Activated CD8-positive, alpha-beta memory T cell treated with anti-CD3 and anti-CD28 coated beads, Interleukin-2, amount 10 ng/mL, durations not matched to agents 7 days and 5 days (primary cell): ENCODE results near the gene EPHB1. TPM values are rescaled to one million over a fixed set of nuclear protein-coding genes. Genes with fewer than 3 reads are reported as not detected.
"Not testable (repeated sequence)": the region's sequence is repeated elsewhere in the genome, so short reads cannot be mapped to it uniquely, and the experiment has no call there.

Experiments
- ATAC-seq: fragments of 150-1000 bp; cut with Tn5 transposase; one replicate; pipeline ENCODE4 v1.10.0; 2021; ENCODE audit warnings: moderate library complexity
- CTCF ChIA-PET: fragments of 350-600 bp; sonication (Branson Sonifier 250); formaldehyde crosslinking; loops from one replicate; lab custom pipeline; 2021; ENCODE audit warnings: antibody characterized with exemption; lab: Charles Lee
- DNase-seq: peaks from one replicate; pipeline ENCODE4 v3.0.0-alpha.2; 2020
- H3K27ac Mint-ChIP-seq: one replicate; pipeline ENCODE4 v1.8.0; 2021; ENCODE audit warnings: mild to moderate bottlenecking, mixed read lengths
- H3K27me3 Mint-ChIP-seq: one replicate; pipeline ENCODE4 v1.8.0; 2021; ENCODE audit warnings: mixed read lengths
- H3K36me3 Mint-ChIP-seq: one replicate; pipeline ENCODE4 v1.8.0; 2021; ENCODE audit warnings: mild to moderate bottlenecking, mixed read lengths
- H3K4me1 Mint-ChIP-seq: one replicate; pipeline ENCODE4 v1.8.0; 2021; ENCODE audit warnings: mixed read lengths
- H3K4me3 Mint-ChIP-seq: one replicate; pipeline ENCODE4 v1.8.0; 2021; ENCODE audit warnings: mild to moderate bottlenecking, moderate library complexity, mixed read lengths
- H3K9me3 Mint-ChIP-seq: one replicate; pipeline ENCODE4 v1.8.0; 2022; ENCODE audit warnings: low read depth, mixed read lengths
- total RNA-seq, 2 experiments: library from RNA; stranded (reverse); gene quantifications; one replicate each; pipeline ENCODE4 v1.2.3, GENCODE V29; 2021

EPHB1 gene
- total RNA-seq, 2 experiments from 2014 or later: 0.35 to 2.2 TPM

DNA sequence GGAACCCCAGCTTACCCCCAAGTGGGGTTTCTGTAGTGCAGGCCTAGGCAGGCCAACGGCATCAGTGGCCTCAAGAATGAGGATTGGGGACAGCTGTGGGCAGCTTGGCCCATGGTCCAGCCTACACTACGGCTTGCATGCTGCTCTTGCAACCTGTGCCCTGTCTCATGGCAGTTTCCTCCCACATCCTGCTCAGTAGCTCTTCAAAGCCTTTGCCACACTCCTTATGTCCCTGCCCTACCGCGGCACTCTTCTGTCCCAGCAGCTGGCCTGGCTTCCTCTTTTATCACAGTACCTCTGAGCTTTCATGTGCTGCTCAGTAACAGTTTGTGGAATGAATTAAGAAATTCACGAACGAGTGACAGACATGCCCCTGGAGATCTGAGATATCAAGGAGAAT, 431.0 kb downstream of the EPHB1 start:
- DNase-seq: no peak
- CTCF ChIA-PET: no interaction called here
- H3K36me3 Mint-ChIP-seq: no peaks in the 10 kb centered on the region
- H3K27ac Mint-ChIP-seq: no peak overlapping the region
- peaks cover 1% of the 10 kb centered on the region for H3K4me1 Mint-ChIP-seq
- peaks cover 2% of the 10 kb centered on the region for H3K9me3 Mint-ChIP-seq
- no peak overlapping the region for H3K4me3 Mint-ChIP-seq
- H3K27me3 Mint-ChIP-seq: no peaks in the 10 kb centered on the region
- no peak for ATAC-seq

DNA sequence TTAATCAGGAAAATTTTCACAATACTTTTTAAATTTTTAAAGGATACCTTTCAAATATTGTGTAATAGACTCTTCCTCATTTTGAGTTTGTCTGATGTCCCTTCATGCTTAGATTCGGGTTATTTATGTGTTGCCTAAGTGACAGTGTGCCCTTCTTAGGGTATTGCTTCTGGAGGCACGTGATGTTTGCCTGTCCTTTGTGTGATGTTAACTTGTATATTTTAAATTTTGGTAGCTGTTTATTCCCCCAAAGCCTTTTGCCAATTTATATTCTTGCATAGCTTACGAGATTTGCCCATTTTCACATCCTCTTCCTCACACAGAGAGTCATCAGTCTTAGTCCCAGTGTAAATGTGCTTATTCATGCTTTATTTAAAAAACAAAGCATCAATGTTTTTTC, 433.1 kb downstream of the EPHB1 start:
- no peak overlapping the region for H3K4me3 Mint-ChIP-seq
- H3K27ac Mint-ChIP-seq: no peak overlapping the region
- H3K9me3 Mint-ChIP-seq: peaks cover 4% of the 10 kb centered on the region

DNA sequence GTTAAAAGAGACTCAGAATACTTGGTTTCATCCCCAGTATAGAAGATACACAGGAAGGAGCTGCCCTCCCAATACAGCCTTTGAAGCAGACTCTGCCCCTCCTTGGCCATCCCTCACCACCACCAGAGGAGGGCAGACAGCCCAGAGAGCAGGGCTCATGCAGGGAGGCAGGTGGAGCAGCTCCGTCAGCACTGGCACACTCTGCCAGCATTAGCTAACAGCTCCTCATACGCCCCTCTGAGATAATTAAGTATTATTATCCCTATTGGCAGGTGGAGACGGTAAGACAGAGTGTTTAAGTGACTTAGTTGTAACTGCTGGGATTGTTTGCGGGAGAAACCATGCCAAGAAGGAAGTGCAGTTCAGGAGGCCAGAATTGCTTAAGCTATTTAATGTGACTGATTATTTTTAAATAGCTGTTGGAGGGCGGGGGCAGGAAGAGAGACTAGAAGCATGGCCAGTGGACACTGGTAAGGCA, 434.0 kb downstream of the EPHB1 start:
- DNase-seq (peak; percentile 11), ATAC-seq (no peak)
- no peak overlapping the region for H3K4me3 Mint-ChIP-seq
- no peaks in the 10 kb centered on the region for H3K27me3 Mint-ChIP-seq
- CTCF ChIA-PET: no interaction called here
- peaks cover 1% of the 10 kb centered on the region for H3K4me1 Mint-ChIP-seq
- H3K9me3 Mint-ChIP-seq: peaks cover 4% of the 10 kb centered on the region
- H3K27ac Mint-ChIP-seq: no peak overlapping the region
- no peaks in the 10 kb centered on the region for H3K36me3 Mint-ChIP-seq

More for the DNA sequence above, 433.1 kb downstream of the EPHB1 start:
- ATAC-seq: no peak
- no peaks in the 10 kb centered on the region for H3K36me3 Mint-ChIP-seq
- peaks cover 1% of the 10 kb centered on the region for H3K4me1 Mint-ChIP-seq
- CTCF ChIA-PET: no interaction called here
- H3K27me3 Mint-ChIP-seq: no peaks in the 10 kb centered on the region
- no peak for DNase-seq

DNA sequence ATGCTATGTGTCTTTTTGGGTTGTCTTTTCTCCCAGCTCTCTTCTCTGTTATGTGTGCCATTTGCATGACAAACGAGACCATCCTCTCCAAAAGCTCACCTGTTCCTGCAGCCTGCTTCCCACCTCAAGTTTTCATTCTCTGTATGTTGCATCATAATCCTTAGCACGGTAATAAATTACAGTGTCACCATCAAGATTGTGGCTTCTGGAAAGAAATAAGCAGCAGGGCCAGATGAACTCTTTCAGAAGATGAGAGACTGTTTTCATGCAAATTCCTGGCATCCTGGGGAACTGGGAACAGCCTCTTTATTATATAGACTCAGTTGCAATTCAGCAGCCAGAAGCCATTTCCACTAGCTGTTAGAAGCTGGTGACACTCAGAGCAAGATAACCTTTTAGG, 436.7 kb downstream of the EPHB1 start:
- Mint-ChIP-seq H3K27ac (no peak overlapping the region), H3K4me3 (no peak overlapping the region), H3K27me3 (no peaks in the 10 kb centered on the region), H3K36me3 (no peaks in the 10 kb centered on the region), H3K9me3 (peaks cover 2% of the 10 kb centered on the region), H3K4me1 (no peaks in the 10 kb centered on the region)
- CTCF ChIA-PET: no interaction called here
- DNase-seq: no peak
- ATAC-seq: no peak

DNA sequence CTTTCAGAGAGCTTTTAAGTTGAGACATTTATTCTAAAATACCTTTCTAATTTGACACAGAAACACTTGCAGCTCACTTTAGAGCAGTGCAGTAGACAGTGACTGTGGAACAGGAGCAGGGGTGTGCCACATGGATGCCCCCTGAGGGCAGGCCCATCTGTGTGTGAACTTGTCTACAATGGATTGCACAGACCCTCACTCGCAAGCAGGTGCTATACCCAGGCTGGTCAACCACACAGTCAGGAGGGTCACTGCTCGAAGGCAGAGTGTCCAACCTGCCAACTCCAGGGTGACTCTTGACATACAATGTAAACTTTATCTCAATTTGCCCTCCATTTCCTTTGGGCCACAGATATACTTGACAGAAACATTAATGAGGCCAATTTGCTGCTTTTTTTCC, 437.2 kb downstream of the EPHB1 start:
- Mint-ChIP-seq H3K27ac (no peak overlapping the region), H3K9me3 (peaks cover 2% of the 10 kb centered on the region), H3K27me3 (no peaks in the 10 kb centered on the region), H3K36me3 (no peaks in the 10 kb centered on the region), H3K4me3 (no peak overlapping the region), H3K4me1 (no peaks in the 10 kb centered on the region)
- CTCF ChIA-PET: no interaction called here
- no peak for ATAC-seq
- DNase-seq: peak; percentile 15

DNA sequence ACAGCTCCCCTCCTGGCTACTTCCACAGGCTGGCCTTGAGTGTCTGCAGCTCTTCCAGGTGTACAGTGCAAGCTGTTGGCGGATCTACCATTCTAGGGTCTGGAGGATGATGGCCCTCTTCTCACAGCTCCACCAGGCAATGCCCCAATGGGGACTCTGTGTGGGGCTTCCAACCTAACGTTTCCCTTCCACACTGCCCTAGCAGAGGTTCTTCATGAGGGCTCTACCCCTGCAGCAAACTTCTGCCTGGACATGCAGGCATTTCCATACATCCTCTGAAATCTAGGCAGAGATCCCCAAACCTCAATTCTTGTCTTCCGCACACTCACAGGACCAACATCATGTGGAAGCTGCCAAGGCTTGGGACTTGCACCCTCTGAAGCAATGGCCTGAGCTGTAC, 438.4 kb downstream of the EPHB1 start:
- H3K9me3 Mint-ChIP-seq, H3K4me3 Mint-ChIP-seq, H3K27ac Mint-ChIP-seq, ATAC-seq, H3K36me3 Mint-ChIP-seq, CTCF ChIA-PET, H3K4me1 Mint-ChIP-seq, H3K27me3 Mint-ChIP-seq: not testable (repeated sequence)
- DNase-seq: peak; percentile 14

DNA sequence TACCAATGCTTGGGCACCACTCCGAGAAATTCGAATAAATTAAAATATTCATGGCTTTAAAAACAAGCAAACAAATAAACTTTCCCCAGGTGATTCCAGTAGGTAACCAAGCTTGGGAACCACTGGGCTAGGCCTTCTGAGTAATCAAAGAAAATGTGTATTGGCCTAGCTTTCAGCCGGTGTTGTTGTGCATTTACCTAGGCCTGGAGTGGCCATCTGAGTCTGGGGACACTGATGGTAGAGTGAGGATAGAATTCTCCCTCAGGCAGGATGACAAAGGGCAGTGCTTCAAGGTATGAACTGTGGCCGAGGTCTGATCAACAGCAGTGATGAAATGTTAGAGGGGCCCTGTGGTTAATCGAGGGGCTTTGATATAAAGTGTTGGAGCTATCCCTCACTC, 440.5 kb downstream of the EPHB1 start:
- no peaks in the 10 kb centered on the region for H3K27me3 Mint-ChIP-seq
- H3K36me3 Mint-ChIP-seq: no peaks in the 10 kb centered on the region
- ATAC-seq (no peak), DNase-seq (no peak)
- no peaks in the 10 kb centered on the region for H3K4me1 Mint-ChIP-seq
- CTCF ChIA-PET: no interaction called here
- peaks cover 2% of the 10 kb centered on the region for H3K9me3 Mint-ChIP-seq
- no peak overlapping the region for H3K4me3 Mint-ChIP-seq
- H3K27ac Mint-ChIP-seq: no peak overlapping the region

DNA sequence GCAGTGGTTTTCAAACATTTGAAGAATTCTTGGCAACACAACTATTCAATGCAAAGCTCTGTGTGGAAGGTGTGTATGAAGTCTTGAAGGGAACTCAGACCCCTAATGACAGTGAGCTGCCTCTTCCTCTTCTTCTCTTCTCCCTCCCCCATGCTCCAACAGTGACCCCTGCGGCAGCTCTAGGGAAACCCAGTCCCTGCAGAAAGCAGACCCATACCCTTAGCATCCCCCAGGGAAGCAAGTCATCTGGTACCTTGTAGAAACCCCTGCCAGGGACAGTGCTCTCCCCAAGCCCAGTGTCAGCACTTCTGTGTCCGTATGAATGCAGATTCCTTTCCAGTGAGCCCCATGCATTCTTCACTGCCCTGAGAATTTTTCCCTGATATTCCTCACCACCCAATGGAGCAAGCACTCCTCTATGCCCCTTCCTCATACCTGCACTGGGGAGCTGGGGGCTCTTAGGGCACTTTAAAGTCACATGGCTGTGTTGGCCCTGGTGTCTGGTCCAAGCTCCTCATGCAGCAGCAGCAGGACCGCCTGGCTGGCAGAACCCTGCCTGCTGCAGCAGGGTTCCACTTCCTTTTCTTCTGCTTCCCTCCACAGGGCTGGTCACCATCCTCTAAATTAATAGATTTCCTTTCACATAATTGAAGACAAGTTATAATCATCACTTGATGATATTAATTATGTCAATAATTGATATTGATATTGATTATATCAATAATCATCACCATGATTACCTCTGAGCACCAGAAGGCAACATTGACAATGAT, 442.5 kb downstream of the EPHB1 start:
- ATAC-seq: no peak
- Mint-ChIP-seq H3K27ac (no peak overlapping the region), H3K27me3 (no peaks in the 10 kb centered on the region), H3K9me3 (no peaks in the 10 kb centered on the region), H3K4me1 (no peaks in the 10 kb centered on the region), H3K36me3 (no peaks in the 10 kb centered on the region), H3K4me3 (no peak overlapping the region)
- CTCF ChIA-PET: no interaction called here
- peak; percentile 29 for DNase-seq

DNA sequence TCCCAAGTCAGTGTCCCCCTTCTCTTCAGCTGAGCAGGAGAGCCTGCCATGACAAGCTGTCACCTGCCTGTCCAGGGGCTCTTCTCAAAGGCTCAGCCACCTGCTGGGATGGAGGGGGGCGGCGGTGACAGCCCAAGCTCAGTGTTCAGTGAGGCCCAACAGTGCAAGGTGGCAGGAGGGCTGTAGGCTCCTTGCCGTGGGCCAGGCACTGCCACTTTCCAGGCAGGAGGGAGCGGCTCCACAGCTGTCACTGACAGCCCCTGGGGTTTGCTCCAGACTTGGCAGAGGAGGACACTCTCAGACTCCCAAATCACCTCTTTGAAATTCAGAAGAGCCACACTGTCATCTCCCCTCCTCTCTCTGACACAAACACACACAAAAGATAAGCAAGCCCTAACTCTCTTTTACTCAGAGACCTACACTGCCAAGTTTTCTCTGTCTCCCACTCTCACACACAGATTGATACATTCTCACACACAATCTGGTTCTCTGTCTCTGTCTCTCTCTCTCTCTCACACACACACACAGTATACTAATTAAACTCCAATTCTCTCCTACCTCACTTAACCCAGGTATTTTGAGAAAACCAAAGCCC, 443.3 kb downstream of the EPHB1 start:
- Mint-ChIP-seq H3K4me1 (no peaks in the 10 kb centered on the region), H3K27me3 (no peaks in the 10 kb centered on the region), H3K4me3 (no peak overlapping the region), H3K27ac (no peak overlapping the region), H3K36me3 (no peaks in the 10 kb centered on the region), H3K9me3 (no peaks in the 10 kb centered on the region)
- ATAC-seq (no peak), DNase-seq (peak; percentile 11)
- CTCF ChIA-PET: no interaction called here

DNA sequence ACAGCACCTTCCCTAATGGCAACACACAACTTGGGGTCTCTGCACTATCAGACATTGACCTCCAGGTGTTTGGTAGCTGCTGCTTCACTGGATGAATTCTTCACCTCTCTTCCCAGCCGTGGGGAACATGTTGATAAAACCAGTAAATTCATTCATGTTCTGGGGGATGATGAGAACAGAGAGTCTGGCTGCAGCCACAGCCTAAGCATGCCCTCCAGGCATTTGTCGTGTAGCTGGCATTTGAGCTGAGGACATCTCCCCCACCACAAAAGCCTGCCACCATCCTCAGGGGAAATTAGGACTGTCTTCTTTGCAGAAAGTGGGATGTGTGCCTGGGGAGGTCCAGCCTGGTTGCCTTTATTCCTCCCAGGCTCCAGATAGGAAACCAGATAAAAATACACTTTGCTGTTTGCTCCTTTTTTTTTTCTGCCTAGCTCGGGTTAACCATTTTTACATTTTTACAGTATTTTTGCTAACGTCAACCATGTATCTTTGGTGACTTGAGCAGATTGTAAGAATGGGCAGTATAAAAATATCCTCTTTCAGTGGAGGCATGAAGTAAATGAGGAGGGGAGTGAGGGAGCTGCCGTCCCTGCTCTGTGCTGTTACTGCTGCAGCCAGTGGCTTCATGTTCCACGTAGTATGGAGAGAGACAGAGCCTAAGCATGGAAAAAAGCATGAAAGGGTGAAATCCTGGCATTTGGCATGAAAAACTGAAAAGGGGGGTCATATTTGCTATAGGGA, 444.0 kb downstream of the EPHB1 start:
- H3K4me1 Mint-ChIP-seq: no peaks in the 10 kb centered on the region
- CTCF ChIA-PET: interaction anchor here (2.2 kb wide), 1 partner anchor 444 kb away, joined by 13 read pairs; the partner anchor contains the start of gene EPHB1
- no peak overlapping the region for H3K27ac Mint-ChIP-seq

DNA sequence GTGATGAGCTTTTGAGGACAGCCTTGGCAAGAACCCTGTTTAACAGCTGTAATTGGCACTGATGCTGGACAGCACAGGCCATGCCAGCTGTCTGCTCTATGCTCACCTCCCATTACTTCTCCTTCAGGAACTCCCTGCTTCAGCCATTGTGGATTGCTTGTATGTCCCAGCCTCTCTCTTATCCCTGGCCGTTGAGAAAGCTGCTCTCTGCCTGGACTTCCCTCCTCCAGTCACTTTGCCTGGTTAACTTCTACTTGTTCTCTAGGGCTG, 444.5 kb downstream of the EPHB1 start:
- H3K36me3 Mint-ChIP-seq: no peaks in the 10 kb centered on the region
- no peaks in the 10 kb centered on the region for H3K4me1 Mint-ChIP-seq
- DNase-seq (no peak), ATAC-seq (no peak)
- H3K27ac Mint-ChIP-seq: no peak overlapping the region
- H3K4me3 Mint-ChIP-seq: no peak overlapping the region
- H3K27me3 Mint-ChIP-seq: no peaks in the 10 kb centered on the region
- CTCF ChIA-PET: interaction anchor here (2.2 kb wide), 1 partner anchor 444 kb away, joined by 13 read pairs; the partner anchor contains the start of gene EPHB1
- H3K9me3 Mint-ChIP-seq: no peaks in the 10 kb centered on the region

More for the DNA sequence above, 444.0 kb downstream of the EPHB1 start:
- DNase-seq (peak; percentile 7), ATAC-seq (no peak)
- Mint-ChIP-seq H3K36me3 (no peaks in the 10 kb centered on the region), H3K9me3 (no peaks in the 10 kb centered on the region), H3K27me3 (no peaks in the 10 kb centered on the region), H3K4me3 (no peak overlapping the region)

DNA sequence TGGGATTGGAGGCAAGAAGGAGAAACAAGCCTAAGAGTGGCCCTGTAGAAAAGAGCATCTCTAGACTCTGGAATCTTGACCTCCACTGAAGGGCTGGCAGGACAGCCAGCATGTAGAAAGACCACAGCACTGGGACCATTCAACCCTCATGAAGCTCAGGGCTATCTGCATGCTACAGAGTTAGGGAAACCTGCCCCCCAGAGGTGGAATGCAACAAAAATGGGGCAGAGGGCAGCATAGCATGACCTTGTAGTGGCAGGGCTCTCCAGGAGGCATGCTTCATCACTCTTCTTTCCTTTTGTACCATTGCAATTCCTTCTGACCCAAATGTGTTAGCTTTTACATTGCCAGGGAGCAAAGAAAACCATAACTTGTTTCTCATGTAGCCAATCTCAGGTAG, 445.4 kb downstream of the EPHB1 start:
- Mint-ChIP-seq H3K9me3 (no peaks in the 10 kb centered on the region), H3K36me3 (no peaks in the 10 kb centered on the region), H3K4me1 (no peaks in the 10 kb centered on the region), H3K27me3 (no peaks in the 10 kb centered on the region), H3K4me3 (no peak overlapping the region), H3K27ac (no peak overlapping the region)
- CTCF ChIA-PET: interaction anchor here (2.2 kb wide), 1 partner anchor 445 kb away, joined by 13 read pairs; the partner anchor contains the start of gene EPHB1
- no peak for DNase-seq
- peak; percentile 30 for ATAC-seq

DNA sequence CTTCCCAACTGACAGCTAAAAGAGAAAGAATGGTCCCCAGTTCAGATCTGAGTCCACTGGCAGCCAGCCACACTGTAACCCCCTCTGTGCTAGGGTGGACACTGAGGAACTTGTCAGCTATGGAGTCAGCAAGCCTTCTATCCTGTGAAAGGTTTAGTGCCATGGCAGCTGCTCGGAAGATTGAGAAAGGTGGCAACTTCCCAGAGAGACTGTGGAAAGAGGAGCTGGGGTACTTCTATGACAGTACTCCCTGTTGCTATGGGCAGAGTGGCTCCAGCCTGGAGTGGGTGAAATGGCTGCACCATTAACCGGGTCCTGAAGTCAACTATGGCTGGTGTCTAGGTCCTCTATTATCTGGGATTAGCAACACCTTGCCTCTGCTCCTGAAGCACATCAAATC, 447.2 kb downstream of the EPHB1 start:
- H3K36me3 Mint-ChIP-seq: no peaks in the 10 kb centered on the region

DNA sequence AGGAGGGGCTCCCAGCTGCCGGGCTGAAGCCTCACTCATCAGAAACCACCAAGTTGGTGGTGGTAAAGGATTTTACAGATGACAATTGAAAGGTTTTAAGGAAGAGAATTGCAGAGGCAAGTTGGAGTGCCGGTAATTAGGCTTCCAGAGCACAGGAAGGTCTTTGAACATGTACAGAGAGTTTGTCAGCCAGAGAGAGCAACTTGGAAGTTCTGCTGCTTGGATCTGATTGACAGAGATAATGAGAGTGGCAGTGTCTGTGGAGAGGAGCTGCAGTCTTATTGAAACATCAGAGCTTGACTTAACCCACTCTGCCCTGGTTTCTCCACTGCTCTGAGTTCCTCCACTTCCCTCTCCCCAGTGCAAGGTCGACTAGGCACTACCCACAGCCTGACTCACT, 448.6 kb downstream of the EPHB1 start:
- no peak overlapping the region for H3K27ac Mint-ChIP-seq
- ATAC-seq: no peak
- CTCF ChIA-PET: no interaction called here

More for the DNA sequence above, 447.2 kb downstream of the EPHB1 start:
- no peaks in the 10 kb centered on the region for H3K27me3 Mint-ChIP-seq
- H3K27ac Mint-ChIP-seq: no peak overlapping the region
- H3K4me1 Mint-ChIP-seq: no peaks in the 10 kb centered on the region
- ATAC-seq (no peak), DNase-seq (no peak)
- H3K9me3 Mint-ChIP-seq: no peaks in the 10 kb centered on the region
- no peak overlapping the region for H3K4me3 Mint-ChIP-seq
- CTCF ChIA-PET: no interaction called here

More for the DNA sequence above, 448.6 kb downstream of the EPHB1 start:
- H3K4me1 Mint-ChIP-seq: no peaks in the 10 kb centered on the region
- H3K27me3 Mint-ChIP-seq: no peaks in the 10 kb centered on the region
- H3K36me3 Mint-ChIP-seq: no peaks in the 10 kb centered on the region
- H3K4me3 Mint-ChIP-seq: no peak overlapping the region
- no peak for DNase-seq
- H3K9me3 Mint-ChIP-seq: no peaks in the 10 kb centered on the region
